ENCODE data around the gene TTN.
A peak's percentile ranks its signal among the peaks of the same experiment; 100 is the strongest.

- TF ChIP-seq CTCF (IDR thresholded peaks at IDR 0.05), result peak; percentile 82
- no peak for TF ChIP-seq TCF7L2 (IDR thresholded peaks at IDR 0.05; ENCODE audit: low read depth, low read length)
- TF ChIP-seq POLR2AphosphoS5 (IDR thresholded peaks at IDR 0.05; ENCODE audit: low read depth, low read length), result no peak
- no peak for TF ChIP-seq REST (IDR thresholded peaks at IDR 0.05; ENCODE audit: insufficient read depth in 1 of 2, low read depth in 2 of 2, low read length in 1 of 2)
- no peak for TF ChIP-seq SIN3A (IDR thresholded peaks at IDR 0.05; ENCODE audit: borderline replicate concordance, insufficient read depth, low read depth, low read length)
Observed at GRCh38 chr2:178761759-178762371, 45.4 kb downstream of the TTN start.

Data from Panc1 (cell line).